HEK293 (cell line): ENCODE results near the gene DCTN2.

Experiments
- GFI1B ChIP-seq: fragments of 450-650 bp; formaldehyde crosslinking; IDR thresholded peaks from 2 replicates; pipeline ENCODE4 v1.5.1; 2016; ENCODE audit warnings: missing biosample characterization, missing genetic modification characterization
- MEIS1 ChIP-seq: sonication (generic); formaldehyde crosslinking; IDR thresholded peaks from 2 replicates; pipeline ENCODE4 v1.8.1; 2022; ENCODE audit warnings: missing genetic modification reagents, mild to moderate bottlenecking, borderline replicate concordance
- ZFP37 ChIP-seq: fragments of 450-650 bp; formaldehyde crosslinking; IDR thresholded peaks from 2 replicates; pipeline ENCODE4 v1.5.1; 2016; ENCODE audit warnings: missing biosample characterization, missing genetic modification characterization
- ZFP41 ChIP-seq: fragments of 450-650 bp; formaldehyde crosslinking; IDR thresholded peaks from 2 replicates; pipeline ENCODE4 v1.5.1; 2016; ENCODE audit warnings: missing biosample characterization, missing genetic modification characterization, borderline replicate concordance
- ZNF121 ChIP-seq: fragments of 450-650 bp; formaldehyde crosslinking; IDR thresholded peaks from 2 replicates; pipeline ENCODE4 v1.5.1; 2016; ENCODE audit warnings: missing biosample characterization, missing genetic modification characterization
- ZNF146 ChIP-seq: fragments of 450-650 bp; formaldehyde crosslinking; IDR thresholded peaks from 2 replicates; pipeline ENCODE4 v1.5.1; 2016; ENCODE audit warnings: missing biosample characterization, missing genetic modification characterization
- ZNF677 ChIP-seq: fragments of 450-650 bp; IDR thresholded peaks from 2 replicates; pipeline ENCODE4 v1.5.0; 2018; ENCODE audit warnings: missing biosample characterization, mild to moderate bottlenecking, missing genetic modification characterization, moderate library complexity
- ZNF776 ChIP-seq: fragments of 450-650 bp; formaldehyde crosslinking; IDR thresholded peaks from 2 replicates; pipeline ENCODE4 v1.5.0; 2017; ENCODE audit warnings: missing biosample characterization, missing genetic modification characterization, borderline replicate concordance
- ZNF843 ChIP-seq: fragments of 450-650 bp; formaldehyde crosslinking; IDR thresholded peaks from 2 replicates; pipeline ENCODE4 v1.5.1; 2016; ENCODE audit warnings: missing biosample characterization, missing genetic modification characterization
- TF ChIP-seq, protein P1 (sequence below): fragments of 450-650 bp; formaldehyde crosslinking; IDR thresholded peaks from 2 replicates; pipeline ENCODE4 v1.5.1; 2016; ENCODE audit warnings: missing biosample characterization, missing genetic modification characterization
- TF ChIP-seq, protein P2 (sequence below): fragments of 450-650 bp; formaldehyde crosslinking; IDR thresholded peaks from 2 replicates; pipeline ENCODE4 v1.5.1; 2017; ENCODE audit warnings: missing biosample characterization, missing genetic modification characterization

DNA sequence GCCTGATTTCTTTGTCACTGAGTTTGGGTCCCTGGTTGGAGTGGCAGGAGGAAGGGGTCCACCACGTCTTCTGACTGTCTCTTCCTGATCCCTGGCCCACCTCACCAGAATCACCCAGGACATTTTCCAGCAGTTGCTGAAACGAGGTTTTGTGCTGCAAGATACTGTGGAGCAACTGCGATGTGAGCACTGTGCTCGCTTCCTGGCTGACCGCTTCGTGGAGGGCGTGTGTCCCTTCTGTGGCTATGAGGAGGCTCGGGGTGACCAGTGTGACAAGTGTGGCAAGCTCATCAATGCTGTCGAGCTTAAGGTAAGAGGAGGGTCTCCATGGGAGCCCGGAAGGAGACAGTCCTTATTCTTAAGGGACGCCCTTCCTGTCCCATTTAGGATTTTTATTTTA is 46.8 kb downstream of the DCTN2 start:
- TF ChIP-seq, protein P1, sequence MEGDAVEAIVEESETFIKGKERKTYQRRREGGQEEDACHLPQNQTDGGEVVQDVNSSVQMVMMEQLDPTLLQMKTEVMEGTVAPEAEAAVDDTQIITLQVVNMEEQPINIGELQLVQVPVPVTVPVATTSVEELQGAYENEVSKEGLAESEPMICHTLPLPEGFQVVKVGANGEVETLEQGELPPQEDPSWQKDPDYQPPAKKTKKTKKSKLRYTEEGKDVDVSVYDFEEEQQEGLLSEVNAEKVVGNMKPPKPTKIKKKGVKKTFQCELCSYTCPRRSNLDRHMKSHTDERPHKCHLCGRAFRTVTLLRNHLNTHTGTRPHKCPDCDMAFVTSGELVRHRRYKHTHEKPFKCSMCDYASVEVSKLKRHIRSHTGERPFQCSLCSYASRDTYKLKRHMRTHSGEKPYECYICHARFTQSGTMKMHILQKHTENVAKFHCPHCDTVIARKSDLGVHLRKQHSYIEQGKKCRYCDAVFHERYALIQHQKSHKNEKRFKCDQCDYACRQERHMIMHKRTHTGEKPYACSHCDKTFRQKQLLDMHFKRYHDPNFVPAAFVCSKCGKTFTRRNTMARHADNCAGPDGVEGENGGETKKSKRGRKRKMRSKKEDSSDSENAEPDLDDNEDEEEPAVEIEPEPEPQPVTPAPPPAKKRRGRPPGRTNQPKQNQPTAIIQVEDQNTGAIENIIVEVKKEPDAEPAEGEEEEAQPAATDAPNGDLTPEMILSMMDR (tag by site-specific recombination) = no peak
- TF ChIP-seq ZFP37 = no peak
- no peak for TF ChIP-seq ZNF843 (tag by site-specific recombination)
- TF ChIP-seq ZNF146 (tag by site-specific recombination) = no peak
- TF ChIP-seq ZNF121 = no peak
- TF ChIP-seq GFI1B = no peak
- TF ChIP-seq, protein P2, sequence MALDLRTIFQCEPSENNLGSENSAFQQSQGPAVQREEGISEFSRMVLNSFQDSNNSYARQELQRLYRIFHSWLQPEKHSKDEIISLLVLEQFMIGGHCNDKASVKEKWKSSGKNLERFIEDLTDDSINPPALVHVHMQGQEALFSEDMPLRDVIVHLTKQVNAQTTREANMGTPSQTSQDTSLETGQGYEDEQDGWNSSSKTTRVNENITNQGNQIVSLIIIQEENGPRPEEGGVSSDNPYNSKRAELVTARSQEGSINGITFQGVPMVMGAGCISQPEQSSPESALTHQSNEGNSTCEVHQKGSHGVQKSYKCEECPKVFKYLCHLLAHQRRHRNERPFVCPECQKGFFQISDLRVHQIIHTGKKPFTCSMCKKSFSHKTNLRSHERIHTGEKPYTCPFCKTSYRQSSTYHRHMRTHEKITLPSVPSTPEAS = no peak
- TF ChIP-seq ZNF677 (tag by site-specific recombination) = no peak
- TF ChIP-seq MEIS1 (CRISPR knock-in tag) = no peak
- TF ChIP-seq ZNF776 = no peak
- TF ChIP-seq ZFP41 (tag by site-specific recombination) = no peak
